Measurements from ENCODE around the gene CELF2.

- TF ChIP-seq, protein P1, sequence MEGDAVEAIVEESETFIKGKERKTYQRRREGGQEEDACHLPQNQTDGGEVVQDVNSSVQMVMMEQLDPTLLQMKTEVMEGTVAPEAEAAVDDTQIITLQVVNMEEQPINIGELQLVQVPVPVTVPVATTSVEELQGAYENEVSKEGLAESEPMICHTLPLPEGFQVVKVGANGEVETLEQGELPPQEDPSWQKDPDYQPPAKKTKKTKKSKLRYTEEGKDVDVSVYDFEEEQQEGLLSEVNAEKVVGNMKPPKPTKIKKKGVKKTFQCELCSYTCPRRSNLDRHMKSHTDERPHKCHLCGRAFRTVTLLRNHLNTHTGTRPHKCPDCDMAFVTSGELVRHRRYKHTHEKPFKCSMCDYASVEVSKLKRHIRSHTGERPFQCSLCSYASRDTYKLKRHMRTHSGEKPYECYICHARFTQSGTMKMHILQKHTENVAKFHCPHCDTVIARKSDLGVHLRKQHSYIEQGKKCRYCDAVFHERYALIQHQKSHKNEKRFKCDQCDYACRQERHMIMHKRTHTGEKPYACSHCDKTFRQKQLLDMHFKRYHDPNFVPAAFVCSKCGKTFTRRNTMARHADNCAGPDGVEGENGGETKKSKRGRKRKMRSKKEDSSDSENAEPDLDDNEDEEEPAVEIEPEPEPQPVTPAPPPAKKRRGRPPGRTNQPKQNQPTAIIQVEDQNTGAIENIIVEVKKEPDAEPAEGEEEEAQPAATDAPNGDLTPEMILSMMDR (IDR thresholded peaks at IDR 0.05 in 8 of 11, conservative IDR thresholded peaks at IDR 0.05 in 3 of 11), result no peak
- no peak for TF ChIP-seq POLR2AphosphoS5 (IDR thresholded peaks at IDR 0.05)
- TF ChIP-seq POLR2A (IDR thresholded peaks at IDR 0.05), result no peak
Observed at GRCh38 chr10:11020548-11020942, 2.9 kb downstream of the CELF2 start.

Data from spleen (tissue), 7 donors.